Activated CD8-positive, alpha-beta T cell treated with anti-CD3 and anti-CD28 coated beads for 36 hours (primary cell): ENCODE measurements around the gene EGR2. TPM values are rescaled to one million over a fixed set of nuclear protein-coding genes. Genes with fewer than 3 reads are reported as not detected.

Experiments
- ATAC-seq: fragments of 200-7000 bp; cut with Tn5 transposase; one replicate; pipeline ENCODE4 v1.10.0; 2021; ENCODE audit warnings: mild to moderate bottlenecking, moderate library complexity
- CTCF ChIA-PET: fragments of 350-600 bp; sonication (Branson Sonifier 250); formaldehyde crosslinking; loops from one replicate; lab custom pipeline; 2021; ENCODE audit warnings: antibody characterized with exemption; lab: Charles Lee
- POLR2A ChIA-PET: fragments of 350-600 bp; sonication (Branson Sonifier 250); formaldehyde crosslinking; loops from one replicate; lab custom pipeline; 2021; ENCODE audit warnings: antibody characterized with exemption; lab: Charles Lee
- DNase-seq: peaks from one replicate; pipeline ENCODE4 v3.0.0-alpha.2; 2020
- H3K27ac Mint-ChIP-seq: one replicate; pipeline ENCODE4 v1.8.0; 2021; ENCODE audit warnings: mild to moderate bottlenecking, mixed read lengths
- H3K27me3 Mint-ChIP-seq: one replicate; pipeline ENCODE4 v1.8.0; 2021; ENCODE audit warnings: mixed read lengths
- H3K36me3 Mint-ChIP-seq: one replicate; pipeline ENCODE4 v1.8.0; 2021; ENCODE audit warnings: low read depth, mixed read lengths
- H3K4me1 Mint-ChIP-seq: one replicate; pipeline ENCODE4 v1.8.0; 2021; ENCODE audit warnings: low read depth, mixed read lengths
- H3K4me3 Mint-ChIP-seq: one replicate; pipeline ENCODE4 v1.8.0; 2021; ENCODE audit warnings: mild to moderate bottlenecking, moderate library complexity, mixed read lengths
- H3K9me3 Mint-ChIP-seq: one replicate; pipeline ENCODE4 v1.8.0; 2021; ENCODE audit warnings: mixed read lengths
- intact Hi-C: fragments of 100-400 bp; cut with micrococcal nuclease; formaldehyde crosslinking; loops from one replicate; pipeline ENCODE4 v1.10.0; 2022
- total RNA-seq, 2 experiments: library from RNA; stranded (reverse); gene quantifications; one replicate each; pipeline ENCODE4 v1.2.3, GENCODE V29; 2021
- TF ChIP-seq, protein P1 (sequence below): fragments of 200-600 bp; IDR thresholded peaks from one replicate; pipeline ENCODE4 v1.8.0; 2022; ENCODE audit warnings: antibody characterized with exemption, mild to moderate bottlenecking

Gene EGR2
- 10 to 100 TPM; 45.6 to 46.6 TPM for total RNA-seq

DNA sequence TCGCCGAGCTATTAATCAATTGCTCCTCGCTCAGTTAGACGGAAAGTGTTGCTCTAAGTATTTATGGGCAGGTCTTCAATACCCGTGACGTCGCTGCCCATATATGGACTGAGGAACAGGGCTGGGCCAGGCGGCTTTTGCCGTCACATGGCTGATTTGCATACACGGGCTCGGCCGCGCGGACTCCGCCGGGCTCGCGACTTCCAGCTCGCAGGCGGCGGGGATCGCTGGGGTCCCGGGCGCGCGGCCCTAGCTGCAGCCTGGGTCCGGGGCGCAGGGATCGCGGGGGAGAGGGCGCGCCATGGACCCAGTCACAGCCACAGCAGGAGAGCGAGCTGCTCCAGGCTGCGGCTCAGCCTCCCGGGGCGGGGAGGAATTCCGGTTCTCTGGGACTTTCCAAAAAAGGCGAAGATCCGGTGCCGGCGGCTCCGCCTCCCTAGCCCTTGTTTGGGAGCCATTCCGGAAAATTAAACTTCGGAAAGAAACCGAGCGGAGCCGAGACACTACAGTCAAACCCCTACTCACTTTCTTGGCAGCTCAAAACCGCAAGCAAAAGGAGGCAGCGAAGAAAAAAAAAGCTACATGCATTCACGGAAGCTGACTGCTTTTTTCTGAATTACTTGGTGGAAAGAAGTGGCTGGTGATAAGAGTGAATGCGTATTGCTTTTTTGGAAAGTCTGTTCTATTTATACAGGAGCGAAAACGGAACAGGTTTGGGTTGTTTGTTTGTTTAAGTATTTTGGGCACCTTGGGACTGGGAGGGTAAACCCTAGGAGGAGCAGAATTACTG, at the start of gene EGR2:
Gene EGR2, minus strand, starts transcription at position 36 of the 790 bp plus-strand sequence. CDS start 337 bp downstream, outside the sequence.
- CTCF ChIA-PET: interaction anchor here (0.8 to 6.6 kb wide), 27 partner anchors 9 to 379 kb away, joined by 3 to 128 read pairs (median 6); partner anchors contain the start of gene NRBF2
- intact Hi-C loops: loop anchor here (1.0 to 5.0 kb wide), 6 partner anchors 36 to 266 kb away; no protein-coding TSS in a partner anchor
- Mint-ChIP-seq H3K4me3 (peak within 1 kb of the TSS; percentile 97), H3K9me3 (no peaks in the 10 kb centered on the region), H3K27me3 (peaks cover 20% of the 10 kb centered on the region), H3K27ac (peak within 1 kb of the TSS; percentile 100), H3K36me3 (peaks cover 42% of the 10 kb centered on the region), H3K4me1 (peaks cover 36% of the 10 kb centered on the region)
- POLR2A ChIA-PET: interaction anchor here (0.7 to 6.0 kb wide), 18 partner anchors 10 to 316 kb away, joined by 3 to 46 read pairs (median 6); partner anchors contain the start of gene NRBF2
- ATAC-seq (peak; percentile 77), DNase-seq (peak; percentile 98)
- TF ChIP-seq, protein P1, sequence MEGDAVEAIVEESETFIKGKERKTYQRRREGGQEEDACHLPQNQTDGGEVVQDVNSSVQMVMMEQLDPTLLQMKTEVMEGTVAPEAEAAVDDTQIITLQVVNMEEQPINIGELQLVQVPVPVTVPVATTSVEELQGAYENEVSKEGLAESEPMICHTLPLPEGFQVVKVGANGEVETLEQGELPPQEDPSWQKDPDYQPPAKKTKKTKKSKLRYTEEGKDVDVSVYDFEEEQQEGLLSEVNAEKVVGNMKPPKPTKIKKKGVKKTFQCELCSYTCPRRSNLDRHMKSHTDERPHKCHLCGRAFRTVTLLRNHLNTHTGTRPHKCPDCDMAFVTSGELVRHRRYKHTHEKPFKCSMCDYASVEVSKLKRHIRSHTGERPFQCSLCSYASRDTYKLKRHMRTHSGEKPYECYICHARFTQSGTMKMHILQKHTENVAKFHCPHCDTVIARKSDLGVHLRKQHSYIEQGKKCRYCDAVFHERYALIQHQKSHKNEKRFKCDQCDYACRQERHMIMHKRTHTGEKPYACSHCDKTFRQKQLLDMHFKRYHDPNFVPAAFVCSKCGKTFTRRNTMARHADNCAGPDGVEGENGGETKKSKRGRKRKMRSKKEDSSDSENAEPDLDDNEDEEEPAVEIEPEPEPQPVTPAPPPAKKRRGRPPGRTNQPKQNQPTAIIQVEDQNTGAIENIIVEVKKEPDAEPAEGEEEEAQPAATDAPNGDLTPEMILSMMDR: no peak

DNA sequence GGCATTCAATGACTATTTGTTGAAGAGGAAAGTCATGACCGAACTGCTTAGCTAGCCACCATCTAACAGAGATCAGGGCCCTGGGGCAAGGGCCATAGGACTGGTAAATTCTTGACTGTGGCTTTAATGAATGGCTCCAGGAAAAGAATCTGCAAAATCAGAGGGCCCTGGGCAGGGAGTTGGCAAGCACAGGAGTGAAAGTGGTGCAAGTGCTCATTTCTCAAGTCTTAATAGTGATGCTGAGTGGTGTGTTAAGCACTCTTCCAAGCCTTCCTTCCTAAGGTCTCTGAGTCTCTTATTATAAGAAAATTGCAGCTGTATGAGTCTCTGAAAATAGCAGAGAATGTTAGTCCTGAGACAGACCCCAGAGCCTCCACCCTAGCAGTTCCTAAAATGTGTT, 46.3 kb upstream of the EGR2 start:
- DNase-seq: no peak
- ChIA-PET POLR2A (interaction anchor here (2.3 kb wide), 1 partner anchor 8 kb away, joined by 7 read pairs; no protein-coding TSS in a partner anchor), CTCF (interaction anchor here (1.4 kb wide), 1 partner anchor 252 kb away, joined by 3 read pairs; no protein-coding TSS in a partner anchor)
- H3K27me3 Mint-ChIP-seq: peaks cover 1% of the 10 kb centered on the region
- no peak for ATAC-seq
- intact Hi-C loops: no loop called here
- peaks cover 2% of the 10 kb centered on the region for H3K9me3 Mint-ChIP-seq
- no peak overlapping the region for H3K27ac Mint-ChIP-seq
- H3K36me3 Mint-ChIP-seq: no peaks in the 10 kb centered on the region
- no peak overlapping the region for H3K4me3 Mint-ChIP-seq
- TF ChIP-seq, protein P1: no peak
- peaks cover 34% of the 10 kb centered on the region for H3K4me1 Mint-ChIP-seq

DNA sequence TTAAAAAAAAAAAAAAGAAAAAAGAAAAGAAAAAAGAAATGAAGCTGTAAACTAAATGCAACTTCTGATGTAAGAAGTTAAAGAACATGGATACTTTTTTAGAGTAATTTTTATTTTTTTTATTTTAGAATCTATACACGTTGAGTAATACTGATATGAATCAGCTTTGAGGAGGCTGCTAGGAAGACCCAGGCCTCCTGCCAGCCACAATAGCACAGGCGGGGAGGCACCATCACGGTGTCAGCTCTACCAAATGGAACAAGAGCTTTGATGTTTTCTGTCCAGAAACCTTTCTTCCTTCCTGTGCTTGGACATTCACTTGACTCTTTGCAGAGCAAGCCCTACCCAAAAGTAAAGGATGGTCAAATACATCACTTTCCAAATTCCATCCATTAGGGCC, 45.3 kb upstream of the EGR2 start:
- DNase-seq: peak; percentile 26

DNA sequence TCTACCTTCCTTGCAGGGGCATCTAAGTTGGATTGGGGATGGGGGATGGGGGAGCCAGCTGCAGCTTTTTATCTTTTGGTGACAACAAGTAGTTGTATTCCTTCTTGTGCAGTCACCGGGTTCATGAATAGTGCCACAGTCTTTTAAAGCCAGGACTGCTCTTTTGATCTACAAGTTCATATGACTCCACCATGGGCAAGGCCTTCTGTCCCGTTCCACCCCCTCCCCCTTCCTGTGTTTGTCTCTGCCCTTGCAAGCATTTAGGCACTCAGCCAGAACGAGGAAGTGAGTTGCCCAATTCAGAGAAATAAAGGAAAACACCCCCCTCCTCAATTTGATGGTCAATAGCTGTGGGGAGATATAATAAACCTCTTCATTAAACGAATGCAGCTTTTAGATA, 44.8 kb upstream of the EGR2 start:
- peaks cover 1% of the 10 kb centered on the region for H3K27me3 Mint-ChIP-seq
- peak; percentile 26 for ATAC-seq
- H3K4me1 Mint-ChIP-seq: peaks cover 49% of the 10 kb centered on the region
- H3K9me3 Mint-ChIP-seq: peaks cover 2% of the 10 kb centered on the region
- H3K27ac Mint-ChIP-seq: no peak overlapping the region
- H3K4me3 Mint-ChIP-seq: no peak overlapping the region
- ChIA-PET CTCF (interaction anchor here (0.9 to 1.4 kb wide), 3 partner anchors 223 to 252 kb away, joined by 3 read pairs; no protein-coding TSS in a partner anchor), POLR2A (no interaction called here)
- H3K36me3 Mint-ChIP-seq: no peaks in the 10 kb centered on the region
- intact Hi-C loops: no loop called here
- TF ChIP-seq, protein P1: no peak
- peak; percentile 26 for DNase-seq

More for the DNA sequence above, 45.3 kb upstream of the EGR2 start:
- peak; percentile 63 for ATAC-seq
- Mint-ChIP-seq H3K4me1 (peaks cover 44% of the 10 kb centered on the region), H3K27me3 (peaks cover 1% of the 10 kb centered on the region), H3K27ac (no peak overlapping the region), H3K9me3 (peaks cover 2% of the 10 kb centered on the region), H3K36me3 (no peaks in the 10 kb centered on the region), H3K4me3 (no peak overlapping the region)
- TF ChIP-seq, protein P1: no peak
- CTCF ChIA-PET: interaction anchor here (0.9 to 1.4 kb wide), 3 partner anchors 223 to 253 kb away, joined by 3 read pairs; no protein-coding TSS in a partner anchor
- intact Hi-C loops: no loop called here
- POLR2A ChIA-PET: no interaction called here
